Smooth muscle cell of the brain vasculature (primary cell): ENCODE results near the gene C2CD5.
"Not testable (repeated sequence)": the region's sequence is repeated elsewhere in the genome, so short reads cannot be mapped to it uniquely, and the experiment has no call there.

ENCODE experiments used
- DNase-seq: peaks from one replicate; pipeline ENCODE4 v3.0.0-alpha.2; 2012; ENCODE audit warnings: low read depth, low spot score

Gene C2CD5

DNA sequence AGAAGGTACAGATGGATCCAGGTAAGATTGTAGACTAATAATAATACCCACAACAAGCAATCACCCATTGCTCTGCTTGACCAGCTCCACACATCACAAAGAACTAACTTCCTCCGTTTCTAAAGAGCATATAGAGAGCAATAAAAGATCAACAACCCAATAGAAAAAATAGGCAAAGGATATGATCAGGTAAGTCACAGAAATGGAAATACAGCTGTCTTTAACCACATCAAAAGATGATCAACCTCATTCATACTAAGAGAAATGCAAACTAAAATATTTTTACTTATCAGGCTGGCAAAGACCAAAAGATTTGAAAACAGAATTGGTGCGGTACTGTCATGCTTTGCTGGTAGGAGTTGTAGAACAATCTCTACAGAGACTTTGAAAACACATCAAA lies 8.9 kb downstream of the C2CD5 start:
- DNase-seq, result no peak

DNA sequence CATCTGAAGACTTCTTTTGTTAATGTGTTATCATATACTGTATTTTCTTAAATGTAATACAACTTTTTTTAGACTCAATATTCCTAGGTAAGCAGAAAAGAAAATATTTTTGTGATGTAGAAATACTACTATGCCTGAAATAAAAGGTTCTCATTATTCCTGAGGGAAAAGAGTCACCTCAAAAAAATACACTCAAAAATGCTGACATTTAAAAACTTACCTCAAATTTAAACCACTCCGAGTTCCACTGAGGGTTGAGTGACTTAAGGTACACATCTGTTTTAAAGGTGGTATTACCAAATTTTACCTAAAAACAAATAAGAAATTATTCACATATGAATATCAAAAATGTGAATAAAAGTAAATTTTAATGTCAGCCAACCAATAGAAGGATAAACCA lies 9.3 kb downstream of the C2CD5 start:
- DNase-seq, result no peak

DNA sequence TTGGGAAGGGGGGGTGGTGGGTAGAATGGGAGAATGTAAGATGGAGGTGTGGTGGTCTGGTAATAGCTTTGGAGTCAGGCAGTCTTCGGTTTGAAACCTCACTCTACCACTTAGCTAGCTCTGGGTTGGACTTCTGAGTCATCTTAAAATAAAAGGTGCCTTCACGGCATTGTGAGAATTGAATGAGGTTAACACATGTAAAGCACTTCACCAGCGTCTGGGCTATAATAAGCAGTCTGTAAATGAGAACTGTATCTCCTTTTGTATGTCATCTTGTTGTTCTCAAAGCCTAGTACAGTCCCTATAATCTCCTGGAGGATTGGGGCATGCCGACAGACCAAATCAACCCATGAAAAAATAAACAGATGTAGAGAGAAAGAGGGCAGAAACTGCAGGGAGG lies 11.2 kb downstream of the C2CD5 start:
- no peak for DNase-seq

DNA sequence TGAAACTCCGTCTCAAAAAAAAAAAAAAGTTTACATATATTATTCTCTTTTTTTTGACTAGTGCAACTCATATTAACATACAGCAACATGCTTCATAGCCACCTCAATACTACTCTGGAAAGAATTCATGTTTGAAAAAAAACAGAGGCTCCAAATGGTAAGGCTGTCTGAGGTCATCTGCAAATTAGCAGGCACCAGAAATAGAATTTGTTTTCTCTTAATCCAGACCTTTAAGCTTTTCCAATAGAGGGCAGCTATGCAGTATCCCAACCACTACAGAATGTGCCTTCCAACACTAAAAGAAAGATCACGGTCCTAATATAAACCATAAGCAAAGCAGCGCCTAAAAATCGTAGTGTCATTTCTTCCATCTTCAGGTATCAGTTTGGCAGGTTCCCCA lies 12.0 kb downstream of the C2CD5 start:
- no peak for DNase-seq

DNA sequence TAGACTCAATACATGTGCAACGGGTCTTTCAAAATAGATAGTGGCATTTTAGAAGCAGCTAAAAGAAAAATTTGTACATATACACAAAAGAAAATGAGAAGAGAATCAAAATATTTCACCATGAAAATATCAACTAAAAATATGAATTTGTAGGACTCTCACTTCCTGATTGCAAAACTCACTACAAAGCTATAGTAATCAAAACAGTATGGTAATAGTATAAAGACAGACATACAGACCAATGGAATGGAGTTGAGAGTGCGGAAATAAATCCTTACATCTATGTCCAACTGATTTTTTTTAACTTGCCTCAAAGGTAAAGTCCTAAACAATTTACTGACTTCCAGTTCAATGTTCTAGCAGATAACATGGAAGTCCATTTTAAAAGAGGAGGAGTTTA lies 13.1 kb downstream of the C2CD5 start:
- no peak for DNase-seq

DNA sequence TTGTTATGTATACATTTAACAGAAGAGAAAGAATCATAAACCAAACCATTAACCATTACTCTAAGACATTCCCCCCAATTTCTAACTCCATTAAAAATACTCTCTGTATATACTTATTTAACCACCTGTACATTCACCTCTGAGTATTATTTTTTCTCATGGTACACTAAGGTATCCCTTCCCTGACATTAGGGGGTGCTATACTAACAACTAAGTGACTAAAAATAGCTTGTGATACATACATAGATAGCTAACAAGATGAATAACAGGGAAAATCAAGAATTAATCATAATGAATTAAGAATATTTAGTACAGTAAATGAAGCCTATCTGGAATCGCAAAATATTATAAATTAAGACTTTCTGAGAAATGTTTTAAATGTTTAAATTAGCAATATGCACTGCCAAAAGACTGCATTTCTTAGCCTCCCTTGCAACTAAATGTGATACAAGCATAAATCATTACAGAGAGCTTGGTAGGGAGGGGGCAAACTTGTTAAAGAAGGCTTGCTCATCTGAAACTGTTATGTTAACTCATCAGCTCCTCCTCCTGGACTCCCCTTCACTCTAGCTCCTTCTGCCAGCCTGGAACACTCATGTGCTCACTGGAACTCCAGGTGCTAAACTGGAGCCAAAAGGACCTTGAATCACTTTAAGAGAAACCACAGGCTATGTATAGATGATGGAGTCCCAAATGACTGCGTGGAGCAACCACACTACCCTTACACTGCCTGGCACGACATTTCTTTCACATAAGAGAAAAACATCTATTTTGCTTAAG lies 14.9 kb downstream of the C2CD5 start:
- no peak for DNase-seq

DNA sequence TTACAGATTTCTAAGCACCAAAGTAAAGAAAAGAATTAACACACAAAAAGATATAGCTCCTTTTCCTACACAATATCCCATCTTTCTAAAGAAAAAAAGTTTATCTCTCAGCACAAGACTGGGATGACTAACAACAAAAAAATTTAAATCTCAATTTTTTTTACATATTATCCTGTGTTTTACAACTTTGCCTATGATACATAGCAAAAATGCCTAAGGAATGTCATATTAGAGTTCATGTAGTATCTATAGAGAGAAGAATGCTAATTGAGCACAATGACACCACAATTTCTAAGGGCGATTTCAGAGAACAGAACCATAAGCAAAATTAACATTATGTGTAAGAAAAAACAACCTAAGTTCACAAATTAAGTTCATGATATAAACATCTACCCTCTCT lies 16.3 kb downstream of the C2CD5 start:
- no peak for DNase-seq

DNA sequence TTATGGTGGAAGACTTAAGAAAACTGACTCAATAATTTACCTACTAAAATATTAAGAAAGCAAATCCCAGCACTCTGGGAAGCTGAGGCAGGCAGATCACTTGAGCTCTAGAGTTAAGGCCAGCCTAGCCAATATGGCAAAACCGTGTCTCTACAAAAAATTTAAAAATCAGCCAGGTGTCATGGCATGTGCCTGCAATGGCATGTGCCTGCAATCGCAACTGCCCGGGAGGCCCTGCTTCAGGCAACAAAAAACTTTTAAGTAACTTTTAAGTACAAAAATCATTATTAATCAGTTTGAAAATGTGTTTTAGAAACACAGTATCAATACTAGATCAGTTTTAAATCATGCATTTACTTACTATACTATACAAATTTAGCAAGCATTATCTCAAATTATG lies 17.5 kb downstream of the C2CD5 start:
- DNase-seq, result no peak

DNA sequence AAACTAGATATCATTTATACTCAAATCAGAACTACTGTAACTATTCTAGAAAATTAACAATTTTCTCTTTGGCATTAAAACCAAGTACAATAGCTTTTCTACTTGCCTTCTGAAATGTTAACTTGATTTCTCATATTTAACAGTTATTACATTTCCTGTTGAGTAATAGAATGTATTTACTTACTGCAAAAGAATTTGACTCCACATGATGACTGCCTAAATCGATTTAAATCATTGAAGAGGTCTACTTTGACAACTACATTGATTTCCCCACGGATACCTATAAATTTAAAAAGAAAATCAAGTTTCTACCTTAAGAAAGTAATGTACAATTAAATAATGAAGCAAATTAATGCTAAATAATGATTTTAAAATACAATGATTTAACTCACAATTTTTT lies 18.9 kb downstream of the C2CD5 start:
- DNase-seq, result no peak

DNA sequence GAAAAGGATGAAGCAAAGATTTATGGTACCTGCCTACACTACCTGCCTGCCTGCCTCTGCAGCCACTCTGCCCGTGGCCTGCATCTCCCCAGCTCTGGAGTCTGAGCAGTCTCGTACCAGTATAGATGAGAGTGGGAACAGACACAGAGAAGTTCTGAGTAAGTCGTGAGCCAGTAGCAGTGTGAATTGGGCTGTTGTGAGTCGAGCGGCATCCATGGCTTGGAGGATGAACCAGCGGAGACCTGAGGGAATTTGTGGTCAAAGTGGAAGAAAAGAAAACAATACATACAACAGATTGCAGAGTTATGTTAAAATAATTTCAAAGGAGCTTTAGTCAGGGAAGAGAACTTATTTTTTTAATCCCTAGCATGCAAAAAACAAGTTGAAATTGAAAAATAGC lies 25.3 kb downstream of the C2CD5 start:
- DNase-seq, result peak; percentile 57

DNA sequence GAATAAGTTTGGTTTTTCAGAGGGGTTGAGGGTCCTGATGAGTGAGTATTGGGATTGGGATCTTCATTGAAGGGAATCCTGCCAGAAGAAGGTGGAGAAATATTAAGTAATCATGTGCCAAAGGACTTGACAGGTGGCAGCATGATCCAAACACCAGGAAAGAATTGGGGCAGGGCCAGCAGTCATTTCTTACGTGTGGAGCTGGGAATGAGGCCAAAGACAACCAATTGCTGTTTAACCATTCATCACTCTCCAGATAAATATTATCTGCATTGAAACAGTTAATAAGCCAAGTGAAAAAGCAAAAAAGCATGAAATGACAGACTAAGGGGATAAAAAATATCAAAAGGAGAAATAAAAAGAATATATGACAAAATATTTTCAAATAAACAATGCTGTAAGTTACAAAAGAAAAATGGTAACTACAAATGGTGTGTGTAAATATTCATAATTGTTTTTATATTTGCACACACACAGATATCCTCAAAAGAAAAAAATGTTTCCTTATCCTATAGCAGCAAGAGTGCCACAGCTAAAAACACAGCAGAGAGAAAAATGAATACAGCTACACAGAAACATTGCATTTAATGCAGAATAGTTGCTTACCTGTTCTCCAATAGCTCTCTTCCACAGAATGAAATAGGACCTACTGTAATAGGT lies 26.2 kb downstream of the C2CD5 start:
- no peak for DNase-seq

DNA sequence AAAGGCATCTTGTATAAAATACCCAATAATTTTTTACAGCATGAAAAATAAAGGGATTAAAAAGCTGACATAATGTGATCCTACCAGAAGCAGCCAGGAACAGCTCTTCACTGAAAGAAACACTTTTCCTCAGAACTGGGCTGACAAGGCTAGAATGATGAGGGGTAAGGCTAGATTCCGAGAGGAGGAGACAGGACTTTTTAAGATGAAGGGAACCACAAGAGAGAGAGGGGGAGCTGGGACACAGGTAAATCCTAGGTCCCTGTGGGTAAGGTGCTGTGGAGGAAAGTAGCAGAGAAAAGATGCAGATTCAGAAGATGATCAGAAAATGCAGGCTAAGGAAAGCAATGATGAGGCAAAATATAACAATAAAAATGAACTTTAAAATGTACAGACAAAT lies 29.5 kb downstream of the C2CD5 start:
- no peak for DNase-seq

DNA sequence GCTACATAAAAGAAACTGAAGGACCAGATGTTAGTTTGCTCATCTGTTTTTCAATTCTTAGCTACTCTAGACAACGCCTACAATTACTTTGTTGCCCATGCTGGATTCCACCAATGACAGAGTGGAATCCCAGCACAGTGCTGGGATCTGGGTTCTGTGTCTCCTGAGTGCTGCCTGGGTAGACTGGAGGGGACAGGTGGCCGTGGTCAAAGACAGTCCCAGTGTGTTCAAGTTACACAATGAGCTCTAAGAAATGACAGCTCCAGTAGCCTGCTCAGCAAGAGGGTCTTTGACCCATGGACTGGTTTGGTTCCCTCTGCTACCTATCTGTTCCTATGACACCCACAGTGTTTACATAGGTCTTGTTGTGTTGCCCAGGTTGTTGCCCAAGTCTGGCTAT lies 38.5 kb downstream of the C2CD5 start:
- DNase-seq, result no peak

DNA sequence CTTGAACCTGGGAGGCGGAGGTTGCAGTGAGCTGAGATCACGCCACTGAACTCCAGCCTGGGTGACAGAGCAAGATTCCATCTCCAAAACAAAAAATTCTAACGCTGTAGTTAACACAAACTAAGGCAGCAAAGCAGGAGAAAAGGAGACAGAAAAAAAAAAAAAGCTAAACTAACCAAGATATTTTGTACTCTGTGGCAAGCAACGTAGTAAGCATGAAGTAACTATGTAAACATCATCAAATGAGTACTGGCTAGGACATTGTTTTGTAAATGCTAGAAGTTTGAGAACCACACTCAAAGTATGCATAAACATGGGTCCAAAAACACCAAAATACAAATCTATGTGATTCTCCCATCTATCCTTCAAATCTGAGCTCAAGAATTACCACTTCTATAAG lies 44.2 kb downstream of the C2CD5 start:
- no peak for DNase-seq

DNA sequence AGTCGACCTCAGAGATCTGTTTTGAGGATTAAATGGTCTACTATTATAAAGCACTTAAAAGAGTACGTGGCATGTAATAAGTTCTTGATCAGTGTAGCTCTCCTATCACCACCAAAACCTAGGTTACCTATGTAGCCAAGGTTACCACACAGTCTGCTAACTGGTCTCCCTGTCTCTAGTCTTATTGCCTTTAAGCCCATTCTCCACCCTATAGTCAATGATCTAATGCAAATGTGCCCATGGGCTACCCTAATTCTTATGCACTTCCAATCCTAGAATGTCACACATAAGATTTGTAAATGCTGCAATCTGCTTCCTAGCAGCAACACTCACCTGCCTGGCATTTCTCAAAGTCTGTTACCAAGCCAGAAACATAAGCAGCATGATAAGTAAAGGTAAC lies 44.9 kb downstream of the C2CD5 start:
- DNase-seq, result no peak

DNA sequence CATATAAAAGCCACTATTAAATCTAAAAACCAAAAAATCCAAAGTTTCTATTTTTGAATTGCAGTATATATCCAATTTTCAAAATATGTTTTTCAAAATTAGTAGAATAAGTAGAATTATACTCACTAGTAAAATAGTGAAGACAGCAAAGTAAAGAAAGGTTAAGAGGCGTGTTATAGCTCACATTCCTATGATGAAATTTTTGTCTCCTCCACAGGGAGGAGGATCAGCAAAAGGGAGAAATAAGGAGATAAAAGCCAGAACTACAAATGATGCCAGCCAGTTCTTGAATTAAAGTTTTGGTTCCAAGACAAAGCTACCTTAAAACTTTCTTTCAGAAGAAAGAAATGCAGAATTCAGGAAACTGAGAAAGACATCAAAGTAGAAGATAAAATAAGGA lies 50.0 kb downstream of the C2CD5 start:
- DNase-seq, result no peak

DNA sequence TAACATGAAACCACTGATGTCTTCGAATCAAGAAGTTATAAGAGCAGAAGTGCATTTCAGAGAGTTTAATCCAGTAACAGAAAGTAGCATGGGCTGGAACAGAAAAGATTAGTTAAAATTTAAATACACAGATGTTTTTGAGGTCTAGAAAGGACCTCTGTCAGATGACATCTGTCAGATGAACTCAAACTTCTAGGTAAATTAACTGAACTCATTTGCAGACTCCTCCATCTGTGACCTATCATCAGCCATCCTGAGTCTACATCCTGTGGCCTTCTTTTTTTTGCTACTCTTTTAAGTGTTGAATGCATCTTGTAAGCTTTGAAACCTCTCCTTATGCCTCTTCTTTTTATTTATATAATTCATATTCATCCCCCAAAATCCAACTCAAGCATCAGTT lies 53.3 kb downstream of the C2CD5 start:
- DNase-seq, result no peak

DNA sequence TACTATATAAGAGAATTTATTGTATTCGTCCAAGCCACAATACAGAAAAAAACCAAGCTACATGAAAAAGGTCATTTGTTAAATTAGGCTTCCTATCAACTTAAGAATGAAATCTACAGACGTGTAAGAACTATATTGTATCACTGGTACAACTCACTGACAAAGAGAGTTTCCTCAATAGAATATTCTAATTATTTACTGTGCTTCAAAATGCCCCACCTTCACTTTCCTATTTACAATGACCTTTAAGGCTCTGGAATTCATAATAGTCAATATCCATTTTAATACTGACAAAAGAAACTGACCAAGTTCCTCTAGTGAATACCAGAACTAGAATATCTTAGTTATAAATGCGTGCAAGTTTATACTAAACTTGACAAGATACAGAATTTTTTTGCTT lies 55.9 kb downstream of the C2CD5 start:
- DNase-seq, result no peak

DNA sequence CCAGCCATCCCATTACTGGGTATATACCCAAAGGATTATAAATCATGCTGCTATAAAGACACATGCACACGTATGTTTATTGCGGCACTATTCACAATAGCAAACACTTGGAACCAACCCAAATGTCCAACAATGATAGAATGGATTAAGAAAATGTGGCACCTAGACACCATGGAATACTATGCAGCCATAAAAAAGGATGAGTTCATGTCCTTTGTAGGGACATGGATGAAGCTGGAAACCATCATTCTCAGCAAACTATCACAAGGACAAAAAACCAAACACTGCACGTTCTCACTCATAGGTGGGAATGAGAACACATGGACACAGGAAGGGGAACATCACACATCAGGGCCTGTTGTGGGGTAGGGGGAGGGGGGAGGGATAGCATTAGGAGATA lies 56.7 kb downstream of the C2CD5 start:
- not testable (repeated sequence) for DNase-seq

DNA sequence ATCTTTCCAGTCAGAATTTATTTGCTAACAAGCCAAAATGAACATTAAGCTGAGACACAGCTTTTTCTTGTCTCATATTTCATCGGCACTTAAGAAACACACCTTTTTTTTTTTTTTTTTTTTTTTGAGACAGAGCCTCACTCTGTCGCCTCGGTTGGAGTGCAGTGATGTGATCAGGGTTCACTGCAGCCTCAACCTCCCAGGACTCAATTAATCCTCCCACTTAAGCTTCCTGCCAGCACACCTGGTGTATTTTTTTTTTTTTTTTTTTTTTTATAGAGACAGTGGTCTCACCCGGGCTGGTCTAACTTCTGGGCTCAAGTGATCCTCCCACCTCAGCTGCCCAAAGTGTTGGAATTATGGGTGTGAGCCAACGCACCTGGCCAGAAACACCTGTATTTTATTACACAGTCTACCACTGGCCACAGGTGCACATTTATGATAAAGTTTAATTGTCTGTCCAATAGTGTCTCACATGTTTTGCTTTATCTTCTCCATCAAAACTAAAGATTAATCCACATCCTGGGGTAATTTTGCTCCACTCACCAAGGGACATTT lies 62.7 kb downstream of the C2CD5 start:
- no peak for DNase-seq

DNA sequence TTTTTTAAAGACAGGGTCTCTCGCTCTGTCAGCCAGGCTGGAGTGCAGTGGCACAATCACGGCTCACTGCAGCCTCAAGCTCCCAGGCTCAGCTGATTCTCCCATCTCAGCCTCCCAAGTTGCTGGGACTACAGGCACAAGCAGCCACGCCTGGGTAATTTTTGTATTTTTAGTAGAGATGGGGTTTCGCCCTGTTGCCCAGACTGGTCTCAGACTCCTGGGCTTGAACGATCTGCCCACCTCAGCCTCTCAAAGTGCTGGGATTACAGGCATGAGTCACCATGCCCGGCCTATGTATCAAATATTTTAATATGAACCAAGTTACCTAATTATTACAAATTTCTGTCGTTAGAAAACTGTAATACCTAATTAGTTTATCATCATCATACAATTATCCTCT lies 63.5 kb downstream of the C2CD5 start:
- not testable (repeated sequence) for DNase-seq

DNA sequence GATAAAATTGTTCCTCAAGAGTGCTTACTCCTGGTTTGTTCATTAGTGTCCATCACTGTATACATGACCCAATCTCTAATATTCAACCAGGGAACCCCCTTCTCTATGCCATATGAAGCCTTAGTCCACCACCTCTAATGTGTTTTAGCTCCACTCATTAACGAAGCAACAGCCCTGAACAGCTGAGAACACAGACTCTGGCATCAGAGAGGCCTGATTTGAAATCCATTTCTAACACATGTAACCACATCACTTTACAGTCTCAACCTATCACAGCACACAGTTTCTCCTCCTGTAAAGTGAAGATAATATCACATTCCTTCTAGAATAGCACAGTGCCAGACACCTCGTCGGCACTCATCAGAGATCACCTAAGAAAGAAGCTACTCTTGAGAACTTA lies 64.3 kb downstream of the C2CD5 start:
- no peak for DNase-seq

DNA sequence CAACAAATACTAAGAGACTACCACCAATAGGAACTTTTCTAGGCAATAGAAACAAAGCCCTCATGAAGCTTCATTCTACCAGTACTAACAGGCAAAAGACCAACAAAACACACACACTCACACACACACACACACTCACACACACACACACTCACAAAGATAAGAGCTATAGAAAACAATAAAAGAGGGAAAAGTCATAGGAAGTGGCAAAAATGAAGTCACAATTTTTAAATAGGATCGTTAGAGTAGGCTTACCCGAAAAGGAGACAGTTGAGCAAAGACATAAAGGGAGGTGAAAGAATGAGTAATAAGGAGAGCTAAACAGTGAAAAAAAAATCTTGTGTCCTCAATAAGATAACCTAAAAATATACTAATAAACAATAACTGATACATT lies 66.5 kb downstream of the C2CD5 start:
- no peak for DNase-seq
